ENCODE measurements around the gene ZBTB44.

DNA sequence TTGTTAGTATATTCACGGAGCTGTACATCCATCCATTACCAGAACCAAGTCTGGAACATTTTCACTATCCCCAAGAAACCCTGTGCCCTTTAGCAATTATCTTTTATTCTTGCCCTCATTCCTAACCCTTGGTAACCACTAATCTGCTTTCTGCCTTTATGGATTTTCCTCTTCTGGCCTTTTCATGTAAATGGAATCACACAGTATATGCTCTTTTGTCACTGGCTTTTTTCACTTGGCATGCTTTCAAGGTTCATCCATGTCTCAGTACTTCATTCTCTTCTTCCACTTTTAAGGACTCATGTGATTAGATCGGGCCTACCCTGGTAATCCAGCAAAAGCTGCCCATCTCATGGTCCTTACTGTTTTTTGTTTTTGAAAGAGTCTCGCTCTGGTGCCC lies 11.0 kb upstream of the ZBTB44 start:
- TF ChIP-seq CTCF (IDR thresholded peaks at IDR 0.05) (no peak), POLR2AphosphoS5 (IDR thresholded peaks at IDR 0.05; ENCODE audit: low read depth, low read length) (no peak), SIN3A (IDR thresholded peaks at IDR 0.05; ENCODE audit: borderline replicate concordance, insufficient read depth, low read depth, low read length) (no peak), TCF7L2 (IDR thresholded peaks at IDR 0.05; ENCODE audit: low read depth, low read length) (no peak)
- TF ChIP-seq, protein P1, sequence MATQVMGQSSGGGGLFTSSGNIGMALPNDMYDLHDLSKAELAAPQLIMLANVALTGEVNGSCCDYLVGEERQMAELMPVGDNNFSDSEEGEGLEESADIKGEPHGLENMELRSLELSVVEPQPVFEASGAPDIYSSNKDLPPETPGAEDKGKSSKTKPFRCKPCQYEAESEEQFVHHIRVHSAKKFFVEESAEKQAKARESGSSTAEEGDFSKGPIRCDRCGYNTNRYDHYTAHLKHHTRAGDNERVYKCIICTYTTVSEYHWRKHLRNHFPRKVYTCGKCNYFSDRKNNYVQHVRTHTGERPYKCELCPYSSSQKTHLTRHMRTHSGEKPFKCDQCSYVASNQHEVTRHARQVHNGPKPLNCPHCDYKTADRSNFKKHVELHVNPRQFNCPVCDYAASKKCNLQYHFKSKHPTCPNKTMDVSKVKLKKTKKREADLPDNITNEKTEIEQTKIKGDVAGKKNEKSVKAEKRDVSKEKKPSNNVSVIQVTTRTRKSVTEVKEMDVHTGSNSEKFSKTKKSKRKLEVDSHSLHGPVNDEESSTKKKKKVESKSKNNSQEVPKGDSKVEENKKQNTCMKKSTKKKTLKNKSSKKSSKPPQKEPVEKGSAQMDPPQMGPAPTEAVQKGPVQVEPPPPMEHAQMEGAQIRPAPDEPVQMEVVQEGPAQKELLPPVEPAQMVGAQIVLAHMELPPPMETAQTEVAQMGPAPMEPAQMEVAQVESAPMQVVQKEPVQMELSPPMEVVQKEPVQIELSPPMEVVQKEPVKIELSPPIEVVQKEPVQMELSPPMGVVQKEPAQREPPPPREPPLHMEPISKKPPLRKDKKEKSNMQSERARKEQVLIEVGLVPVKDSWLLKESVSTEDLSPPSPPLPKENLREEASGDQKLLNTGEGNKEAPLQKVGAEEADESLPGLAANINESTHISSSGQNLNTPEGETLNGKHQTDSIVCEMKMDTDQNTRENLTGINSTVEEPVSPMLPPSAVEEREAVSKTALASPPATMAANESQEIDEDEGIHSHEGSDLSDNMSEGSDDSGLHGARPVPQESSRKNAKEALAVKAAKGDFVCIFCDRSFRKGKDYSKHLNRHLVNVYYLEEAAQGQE (IDR thresholded peaks at IDR 0.05; ENCODE audit: insufficient read depth in 1 of 2, low read depth in 2 of 2, low read length in 1 of 2) = no peak
